NCI-H524 (cell line): Measurements from ENCODE around the gene MAST4.
A peak's percentile ranks its signal among the peaks of the same experiment; 100 is the strongest.

Source experiments
- DNase-seq, 2 experiments: peaks; one replicate each; lab custom pipeline; 2025; lab: John Stamatoyannopoulos, UW

The MAST4 gene

GRCh38 chr5:66991746-66992145, 395.6 kb downstream of the MAST4 start:
- DNase-seq: no peak

- peak in 1 of 2 experiments; percentile 29 for DNase-seq
Measured at GRCh38 chr5:66992547-66992946, 396.4 kb downstream of the MAST4 start.

GRCh38 chr5:66993448-66993847, 397.3 kb downstream of the MAST4 start:
- peak; percentile 42 to 68 for DNase-seq

- DNase-seq: no peak
Measured at GRCh38 chr5:66993882-66994281, 397.7 kb downstream of the MAST4 start.

GRCh38 chr5:66994790-66995189, 398.6 kb downstream of the MAST4 start:
- no peak for DNase-seq

GRCh38 chr5:67000794-67001475, 404.7 kb downstream of the MAST4 start:
- DNase-seq: no peak

- no peak for DNase-seq
Measured at GRCh38 chr5:67002832-67003684, 406.9 kb downstream of the MAST4 start.

- no peak for DNase-seq
Measured at GRCh38 chr5:67003685-67003934, 407.4 kb downstream of the MAST4 start.

- peak; percentile 69 to 73 for DNase-seq
Measured at GRCh38 chr5:67003935-67004729, 407.9 kb downstream of the MAST4 start.

GRCh38 chr5:67004730-67005350, 408.6 kb downstream of the MAST4 start:
- DNase-seq: no peak

GRCh38 chr5:67005737-67006499, 409.7 kb downstream of the MAST4 start:
- no peak for DNase-seq

- no peak for DNase-seq
Measured at GRCh38 chr5:67006500-67006848, 410.3 kb downstream of the MAST4 start.

GRCh38 chr5:67009028-67009427, 412.8 kb downstream of the MAST4 start:
- DNase-seq: no peak

- DNase-seq: no peak
Measured at GRCh38 chr5:67010684-67011409, 414.7 kb downstream of the MAST4 start.

- DNase-seq: no peak
Measured at GRCh38 chr5:67011422-67011821, 415.2 kb downstream of the MAST4 start.

GRCh38 chr5:67012171-67012570, 416.0 kb downstream of the MAST4 start:
- no peak for DNase-seq

- no peak for DNase-seq
Measured at GRCh38 chr5:67013719-67014118, 417.5 kb downstream of the MAST4 start.

GRCh38 chr5:67014191-67014590, 418.0 kb downstream of the MAST4 start:
- DNase-seq: no peak

- no peak for DNase-seq
Measured at GRCh38 chr5:67014957-67015400, 418.8 kb downstream of the MAST4 start.

- no peak for DNase-seq
Measured at GRCh38 chr5:67015541-67016191, 419.5 kb downstream of the MAST4 start.
